Tibial artery (tissue), 4 donors: ENCODE results near the gene IFITM2.
A peak's percentile ranks its signal among the peaks of the same experiment; 100 is the strongest.
"Not testable (repeated sequence)": the region's sequence is repeated elsewhere in the genome, so short reads cannot be mapped to it uniquely, and the experiment has no call there.

Source experiments
- DNase-seq, 2 donors: peaks; one replicate each; pipeline ENCODE4 v3.0.0-alpha.2; 2019
- H3K27ac ChIP-seq, 2 donors: fragments of 200-600 bp; sonication (generic) in 1 of 2; 1 replicate in 1 of 2; 2 replicates in 1 of 2; pipeline ENCODE4 v1.5.1; 2018 to 2019; ENCODE audit warnings: mild to moderate bottlenecking in 1 of 2
- H3K27me3 ChIP-seq, 2 donors: fragments of 200-600 bp; sonication (generic) in 1 of 2; one replicate each; pipeline versions ENCODE4 v1.5.1 to v1.6.0; 2016 to 2019
- H3K36me3 ChIP-seq, 3 donors: fragments of 200-600 bp; sonication (generic) in 2 of 3; one replicate each; pipeline ENCODE4 v1.5.1; 2016 to 2019; ENCODE audit warnings: mild to moderate bottlenecking in 2 of 3
- H3K4me1 ChIP-seq, 4 donors: fragments of 200-600 bp; sonication (generic) in 2 of 4; 1 replicate in 3 of 4; 2 replicates in 1 of 4; pipeline ENCODE4 v1.5.1; 2016 to 2019
- H3K4me3 ChIP-seq, 2 donors: fragments of 200-600 bp; sonication (generic) in 1 of 2; 1 replicate in 1 of 2; 2 replicates in 1 of 2; pipeline ENCODE4 v1.5.1; 2018 to 2019; ENCODE audit warnings: mild to moderate bottlenecking in 2 of 2
- H3K9me3 ChIP-seq, 3 donors: fragments of 200-600 bp; sonication (generic) in 1 of 3; one replicate each; pipeline ENCODE4 v1.5.1; 2016 to 2019
- CTCF ChIP-seq, 2 experiments: fragments of 200-600 bp in 1 of 2; fragments of 450-650 bp in 1 of 2; IDR thresholded peaks; one replicate each; pipeline ENCODE4 v1.5.1; 2017 to 2019; ENCODE audit warnings: antibody characterized with exemption in 2 of 2, mild to moderate bottlenecking in 1 of 2, moderate library complexity in 1 of 2
- intact Hi-C: fragments of 100-400 bp; cut with DNase I; formaldehyde crosslinking; loops from one replicate; pipeline ENCODE4 v1.15.0; 2023; ENCODE audit warnings: low total_unique reads

The IFITM2 gene

GRCh38 chr11:331358-332060 is 23.9 kb downstream of the IFITM2 start:
- Histone ChIP-seq H3K4me3 (no peak overlapping the region), H3K36me3 (no peaks in the 10 kb centered on the region), H3K27ac (no peak overlapping the region), H3K9me3 (no peaks in the 10 kb centered on the region), H3K27me3 (no peaks in the 10 kb centered on the region), H3K4me1 (peaks cover 8 to 15% (median 12%) of the 10 kb centered on the region in 4 donors)
- no peak for TF ChIP-seq CTCF (IDR thresholded peaks at IDR 0.05)
- peak in 1 of 2 donors; percentile 49 for DNase-seq
- intact Hi-C loops = no loop called here

GRCh38 chr11:332651-333480 is 25.2 kb downstream of the IFITM2 start:
- DNase-seq = peak in 1 of 2 donors; percentile 56
- no peak for TF ChIP-seq CTCF (IDR thresholded peaks at IDR 0.05)
- intact Hi-C loops = no loop called here
- peaks cover 0 to 8% (median 2%) of the 10 kb centered on the region in 4 donors for H3K4me1 ChIP-seq
- no peaks in the 10 kb centered on the region for H3K27me3 ChIP-seq
- no peaks in the 10 kb centered on the region for H3K9me3 ChIP-seq
- H3K36me3 ChIP-seq = no peaks in the 10 kb centered on the region
- H3K4me3 ChIP-seq = no peak overlapping the region
- H3K27ac ChIP-seq = no peak overlapping the region

- H3K4me1 ChIP-seq, intact Hi-C loops, H3K27ac ChIP-seq, H3K27me3 ChIP-seq, H3K36me3 ChIP-seq, H3K9me3 ChIP-seq, H3K4me3 ChIP-seq: not testable (repeated sequence)
- peak in 1 of 2 donors; percentile 37 for DNase-seq
Observed at GRCh38 chr11:333616-334263, 26.1 kb downstream of the IFITM2 start.

- peak in 1 of 2 donors; percentile 42 for DNase-seq
- Histone ChIP-seq H3K36me3 (no peaks in the 10 kb centered on the region), H3K4me1 (peaks cover 0 to 8% (median 0%) of the 10 kb centered on the region in 4 donors), H3K4me3 (no peak overlapping the region), H3K9me3 (no peaks in the 10 kb centered on the region), H3K27me3 (no peaks in the 10 kb centered on the region), H3K27ac (no peak overlapping the region)
- intact Hi-C loops = no loop called here
- TF ChIP-seq CTCF (IDR thresholded peaks at IDR 0.05) = no peak
Observed at GRCh38 chr11:334264-334994, 26.8 kb downstream of the IFITM2 start.

GRCh38 chr11:335779-336658 is 28.4 kb downstream of the IFITM2 start:
- no peak overlapping the region for H3K4me3 ChIP-seq
- H3K27me3 ChIP-seq = no peaks in the 10 kb centered on the region
- H3K9me3 ChIP-seq = no peaks in the 10 kb centered on the region
- no peak for TF ChIP-seq CTCF (IDR thresholded peaks at IDR 0.05)
- no peaks in the 10 kb centered on the region for H3K36me3 ChIP-seq
- peak in 1 of 2 donors; percentile 64 for DNase-seq
- intact Hi-C loops = no loop called here
- H3K27ac ChIP-seq = peak overlapping the region; percentile 20 to 41
- peaks cover 0 to 8% (median 0%) of the 10 kb centered on the region in 4 donors for H3K4me1 ChIP-seq
